MM.1S (cell line): ENCODE data around the gene C20orf173.

Source experiments
- DNase-seq: peaks from one replicate; pipeline ENCODE4 v3.0.0-alpha.2; 2015
- H2AFZ ChIP-seq: fragments of 300-600 bp; sonication (generic); 2 replicates; pipeline ENCODE4 v1.6.0; 2016; ENCODE audit warnings: antibody characterized with exemption, low read length
- H3F3A ChIP-seq: fragments of 300-600 bp; sonication (generic); 2 replicates; pipeline ENCODE4 v1.6.1; 2016; ENCODE audit warnings: mild to moderate bottlenecking, antibody characterized with exemption, low read length, moderate library complexity, mixed read lengths; ENCODE audit not compliant: insufficient read depth
- H3K27ac ChIP-seq: fragments of 300-600 bp; sonication (generic); 2 replicates; pipeline ENCODE4 v1.5.1; 2016; ENCODE audit warnings: mild to moderate bottlenecking, low read length
- H3K27me3 ChIP-seq: fragments of 300-600 bp; sonication (generic); replicated peaks from 2 replicates; pipeline ENCODE4 v1.6.0; 2016; ENCODE audit warnings: low read length; ENCODE audit not compliant: insufficient read depth
- H3K36me3 ChIP-seq: fragments of 300-600 bp; sonication (generic); replicated peaks from 2 replicates; pipeline ENCODE4 v1.6.1; 2016; ENCODE audit warnings: mild to moderate bottlenecking, low read length, mixed read lengths; ENCODE audit not compliant: insufficient read depth
- H3K4me1 ChIP-seq: fragments of 300-600 bp; sonication (generic); 2 replicates; pipeline ENCODE4 v1.6.1; 2016; ENCODE audit warnings: low read length, mixed read lengths
- H3K4me2 ChIP-seq: fragments of 300-600 bp; sonication (generic); 2 replicates; pipeline ENCODE4 v1.6.0; 2016; ENCODE audit warnings: low read depth, low read length
- H3K4me3 ChIP-seq: fragments of 300-600 bp; sonication (generic); 2 replicates; pipeline ENCODE4 v1.5.1; 2016; ENCODE audit warnings: low read length, mixed read lengths
- H3K79me2 ChIP-seq: fragments of 300-600 bp; sonication (generic); 2 replicates; pipeline ENCODE4 v1.6.1; 2016; ENCODE audit warnings: mixed run types, low read length, mixed read lengths
- H3K9ac ChIP-seq: fragments of 300-600 bp; sonication (generic); 2 replicates; pipeline ENCODE4 v1.6.1; 2016; ENCODE audit warnings: low read length, mixed read lengths
- H3K9me2 ChIP-seq: fragments of 300-600 bp; sonication (generic); replicated peaks from 2 replicates; pipeline ENCODE4 v1.6.1; 2016; ENCODE audit warnings: mild to moderate bottlenecking, low read length, mixed read lengths; ENCODE audit not compliant: insufficient read depth
- H3K9me3 ChIP-seq: fragments of 300-600 bp; sonication (generic); replicated peaks from 2 replicates; pipeline ENCODE4 v1.6.1; 2016; ENCODE audit warnings: mild to moderate bottlenecking, low read length, mixed read lengths; ENCODE audit not compliant: insufficient read depth
- H4K20me1 ChIP-seq: fragments of 300-600 bp; sonication (generic); 2 replicates; pipeline ENCODE4 v1.6.1; 2016; ENCODE audit warnings: mild to moderate bottlenecking, low read length, moderate library complexity, mixed read lengths; ENCODE audit not compliant: insufficient read depth
- CTCF ChIP-seq: fragments of 300-600 bp; sonication (generic); IDR thresholded peaks from 2 replicates; pipeline ENCODE4 v1.5.1; 2016; ENCODE audit warnings: antibody characterized with exemption, low read length, mixed read lengths
- EZH2 ChIP-seq: fragments of 300-600 bp; sonication (generic); optimal IDR thresholded peaks from 2 replicates; pipeline ENCODE3; 2017; ENCODE audit warnings: low read depth, mild to moderate bottlenecking, antibody characterized with exemption, low read length, mixed read lengths
- EZH2phosphoT487 ChIP-seq: fragments of 300-600 bp; sonication (generic); IDR thresholded peaks from 2 replicates; pipeline ENCODE4 v1.6.1; 2018; ENCODE audit warnings: antibody characterized with exemption, low read length

C20orf173 gene

GRCh38 chr20:35487479-35487878 lies 42.0 kb downstream of the C20orf173 start:
- Histone ChIP-seq H3K9me3 (no peaks in the 10 kb centered on the region), H3K27me3 (no peaks in the 10 kb centered on the region), H3K4me1 (0 out of 2 replicates have a peak, but pooled peaks cover 6% of the 10 kb centered on the region), H3K4me3 (no peak overlapping the region), H2AFZ (no peak overlapping the region), H3K9me2 (no peaks in the 10 kb centered on the region), H3F3A (no peaks in the 10 kb centered on the region), H4K20me1 (no peaks in the 10 kb centered on the region), H3K27ac (no peak overlapping the region), H3K4me2 (no peak overlapping the region), H3K9ac (no peak overlapping the region), H3K36me3 (no peaks in the 10 kb centered on the region), H3K79me2 (peaks cover 26% of the 10 kb centered on the region)
- no peak for DNase-seq
- TF ChIP-seq EZH2phosphoT487 (no peak), CTCF (no peak), EZH2 (no peak)

GRCh38 chr20:35479798-35480197 lies 49.7 kb downstream of the C20orf173 start:
- no peak for DNase-seq
- Histone ChIP-seq H3K4me2 (no peak overlapping the region), H3K79me2 (no peaks in the 10 kb centered on the region), H3K36me3 (no peaks in the 10 kb centered on the region), H3K27ac (no peak overlapping the region), H3K4me1 (no peaks in the 10 kb centered on the region), H2AFZ (no peak overlapping the region), H3K27me3 (no peaks in the 10 kb centered on the region), H3K4me3 (no peak overlapping the region), H3K9me2 (no peaks in the 10 kb centered on the region), H4K20me1 (no peaks in the 10 kb centered on the region), H3K9me3 (no peaks in the 10 kb centered on the region), H3K9ac (no peak overlapping the region), H3F3A (no peaks in the 10 kb centered on the region)
- TF ChIP-seq EZH2 (no peak), EZH2phosphoT487 (no peak), CTCF (no peak)

GRCh38 chr20:35478804-35479472 lies 50.5 kb downstream of the C20orf173 start:
- H3K9me2 ChIP-seq: no peaks in the 10 kb centered on the region
- no peaks in the 10 kb centered on the region for H4K20me1 ChIP-seq
- no peaks in the 10 kb centered on the region for H3K27me3 ChIP-seq
- no peak for DNase-seq
- no peaks in the 10 kb centered on the region for H3K79me2 ChIP-seq
- no peak overlapping the region for H3K9ac ChIP-seq
- H3K9me3 ChIP-seq: no peaks in the 10 kb centered on the region
- no peak overlapping the region for H2AFZ ChIP-seq
- no peak overlapping the region for H3K4me3 ChIP-seq
- H3K27ac ChIP-seq: no peak overlapping the region
- no peak; the same call in 1 of the 2 replicates for TF ChIP-seq CTCF
- no peak for TF ChIP-seq EZH2
- TF ChIP-seq EZH2phosphoT487: no peak
- H3K4me1 ChIP-seq: no peaks in the 10 kb centered on the region
- H3K4me2 ChIP-seq: no peak overlapping the region
- no peaks in the 10 kb centered on the region for H3F3A ChIP-seq
- H3K36me3 ChIP-seq: no peaks in the 10 kb centered on the region
